Activated CD4-positive, CD25-positive, alpha-beta regulatory T cell treated with anti-CD3 and anti-CD28 coated beads, Interleukin-2, amount 50 U/mL, for 16 hours (primary cell): ENCODE measurements around the gene PHLDA2.

Experiments
- DNase-seq: peaks from one replicate; pipeline ENCODE4 v3.0.0-alpha.2; 2020; ENCODE audit warnings: low read depth, low spot score

Gene PHLDA2

GRCh38 chr11:2929950-2930703, 907 bp upstream of the PHLDA2 start:
- no peak for DNase-seq

GRCh38 chr11:2929531-2929949, 320 bp upstream of the PHLDA2 start:
- no peak for DNase-seq

GRCh38 chr11:2927851-2928604, 1.2 kb downstream of the PHLDA2 start:
- no peak for DNase-seq

- no peak for DNase-seq
Observed at GRCh38 chr11:2927121-2927800, 2.0 kb downstream of the PHLDA2 start.

GRCh38 chr11:2926611-2927051, 2.6 kb downstream of the PHLDA2 start:
- DNase-seq = no peak

GRCh38 chr11:2924821-2925675, 4.2 kb downstream of the PHLDA2 start:
- no peak for DNase-seq

GRCh38 chr11:2924381-2924780, 4.8 kb downstream of the PHLDA2 start:
- DNase-seq = no peak

GRCh38 chr11:2923446-2924375, 5.5 kb downstream of the PHLDA2 start:
- no peak for DNase-seq

- DNase-seq = no peak
Observed at GRCh38 chr11:2922655-2923054, 6.6 kb downstream of the PHLDA2 start.

GRCh38 chr11:2921742-2922493, 7.3 kb downstream of the PHLDA2 start:
- DNase-seq = no peak

GRCh38 chr11:2921261-2921660, 8.0 kb downstream of the PHLDA2 start:
- DNase-seq = no peak

GRCh38 chr11:2920343-2920742, 8.9 kb downstream of the PHLDA2 start:
- no peak for DNase-seq

GRCh38 chr11:2919837-2920236, 9.4 kb downstream of the PHLDA2 start:
- DNase-seq = no peak

GRCh38 chr11:2919188-2919587, 10.0 kb downstream of the PHLDA2 start:
- no peak for DNase-seq

- DNase-seq = no peak
Observed at GRCh38 chr11:2917842-2918490, 11.3 kb downstream of the PHLDA2 start.

GRCh38 chr11:2916892-2917645, 12.2 kb downstream of the PHLDA2 start:
- no peak for DNase-seq

- no peak for DNase-seq
Observed at GRCh38 chr11:2916114-2916891, 12.9 kb downstream of the PHLDA2 start.

- no peak for DNase-seq
Observed at GRCh38 chr11:2915473-2915872, 13.7 kb downstream of the PHLDA2 start.
